Erythroblast (primary cell): ENCODE results near the gene ATRNL1.
"Not testable (repeated sequence)": the region's sequence is repeated elsewhere in the genome, so short reads cannot be mapped to it uniquely, and the experiment has no call there.

Experiments
- DNase-seq, 2 experiments: peaks; one replicate each; lab custom pipeline; 2025; lab: John Stamatoyannopoulos, UW
- GATA1 ChIP-seq: IDR thresholded peaks from 2 replicates; pipeline ENCODE4 v1.6.1; 2011; ENCODE audit warnings: low read depth, mild to moderate bottlenecking, control low read depth, low read length, moderate library complexity
- POLR2A ChIP-seq: IDR thresholded peaks from 2 replicates; pipeline ENCODE4 v1.6.1; 2011; ENCODE audit warnings: mild to moderate bottlenecking, low read length

ATRNL1 gene

GRCh38 chr10:115441907-115442545 lies 348.9 kb downstream of the ATRNL1 start:
- no peak for DNase-seq
- TF ChIP-seq GATA1, result no peak
- TF ChIP-seq POLR2A, result no peak

GRCh38 chr10:115456812-115457211 lies 363.6 kb downstream of the ATRNL1 start:
- no peak for DNase-seq
- TF ChIP-seq POLR2A (no peak), GATA1 (no peak)

- DNase-seq, result no peak
- TF ChIP-seq GATA1 (no peak), POLR2A (no peak)
Observed at GRCh38 chr10:115483294-115483693, 390.1 kb downstream of the ATRNL1 start.

- TF ChIP-seq POLR2A (no peak), GATA1 (no peak)
- DNase-seq, result no peak
Observed at GRCh38 chr10:115491526-115492140, 398.5 kb downstream of the ATRNL1 start.

GRCh38 chr10:115503546-115503945 lies 410.4 kb downstream of the ATRNL1 start:
- no peak for DNase-seq
- no peak for TF ChIP-seq POLR2A
- TF ChIP-seq GATA1, result no peak

- no peak for TF ChIP-seq GATA1
- TF ChIP-seq POLR2A, result no peak
- DNase-seq, result no peak
Observed at GRCh38 chr10:115514895-115515294, 421.7 kb downstream of the ATRNL1 start.

GRCh38 chr10:115525141-115525540 lies 432.0 kb downstream of the ATRNL1 start:
- DNase-seq, result no peak
- no peak for TF ChIP-seq POLR2A
- TF ChIP-seq GATA1, result no peak

- DNase-seq, result not testable (repeated sequence)
Observed at GRCh38 chr10:115527682-115528081, 434.5 kb downstream of the ATRNL1 start.

GRCh38 chr10:115536401-115536800 lies 443.2 kb downstream of the ATRNL1 start:
- DNase-seq, result not testable (repeated sequence)

- no peak for TF ChIP-seq GATA1
- no peak for TF ChIP-seq POLR2A
Observed at GRCh38 chr10:115539142-115539762, 446.1 kb downstream of the ATRNL1 start.

GRCh38 chr10:115555887-115556402 lies 462.8 kb downstream of the ATRNL1 start:
- DNase-seq, result no peak
- TF ChIP-seq POLR2A (no peak), GATA1 (no peak)

More at GRCh38 chr10:115539142-115539762, 446.1 kb downstream of the ATRNL1 start:
- no peak for DNase-seq

GRCh38 chr10:115558252-115558651 lies 465.1 kb downstream of the ATRNL1 start:
- TF ChIP-seq GATA1 (no peak), POLR2A (no peak)
- no peak for DNase-seq

GRCh38 chr10:115566867-115567266 lies 473.7 kb downstream of the ATRNL1 start:
- TF ChIP-seq POLR2A, result no peak
- no peak for DNase-seq

- no peak for DNase-seq
Observed at GRCh38 chr10:115572740-115573455, 479.7 kb downstream of the ATRNL1 start.

GRCh38 chr10:115580239-115580638 lies 487.1 kb downstream of the ATRNL1 start:
- TF ChIP-seq GATA1, result no peak
- TF ChIP-seq POLR2A, result no peak
- DNase-seq, result no peak

More at GRCh38 chr10:115572740-115573455, 479.7 kb downstream of the ATRNL1 start:
- no peak for TF ChIP-seq POLR2A
- TF ChIP-seq GATA1, result no peak
